NCI-H226 (cell line): ENCODE data around the gene SLC9A3.

Source experiments
- DNase-seq: peaks from one replicate; pipeline ENCODE4 v3.0.0-alpha.2; 2015

The SLC9A3 gene

DNA sequence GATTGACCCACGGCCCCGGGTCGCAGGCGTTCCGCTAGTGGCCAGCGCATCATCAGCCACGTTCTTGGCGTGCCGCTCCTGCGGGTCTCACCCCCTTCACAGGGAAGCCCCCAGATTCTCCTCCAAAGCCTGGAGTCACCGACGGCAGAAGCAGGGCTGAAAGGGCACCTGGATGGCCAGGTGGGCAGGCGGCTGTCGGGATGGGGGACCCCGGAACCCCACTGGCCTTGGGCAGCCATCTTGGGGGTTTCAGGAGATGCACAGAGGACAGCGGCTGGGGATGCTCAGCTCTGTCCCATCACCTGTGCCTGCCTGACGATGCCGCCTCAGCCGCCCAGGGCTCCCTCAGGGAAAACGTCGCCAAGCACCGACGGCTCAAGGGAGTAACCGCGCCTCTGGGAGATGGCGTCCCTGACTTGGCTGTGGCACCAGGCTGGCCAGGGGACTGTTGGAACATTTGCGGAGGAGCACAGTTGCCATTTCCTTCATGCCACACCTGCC, 14.1 kb upstream of the SLC9A3 start:
- no peak for DNase-seq

DNA sequence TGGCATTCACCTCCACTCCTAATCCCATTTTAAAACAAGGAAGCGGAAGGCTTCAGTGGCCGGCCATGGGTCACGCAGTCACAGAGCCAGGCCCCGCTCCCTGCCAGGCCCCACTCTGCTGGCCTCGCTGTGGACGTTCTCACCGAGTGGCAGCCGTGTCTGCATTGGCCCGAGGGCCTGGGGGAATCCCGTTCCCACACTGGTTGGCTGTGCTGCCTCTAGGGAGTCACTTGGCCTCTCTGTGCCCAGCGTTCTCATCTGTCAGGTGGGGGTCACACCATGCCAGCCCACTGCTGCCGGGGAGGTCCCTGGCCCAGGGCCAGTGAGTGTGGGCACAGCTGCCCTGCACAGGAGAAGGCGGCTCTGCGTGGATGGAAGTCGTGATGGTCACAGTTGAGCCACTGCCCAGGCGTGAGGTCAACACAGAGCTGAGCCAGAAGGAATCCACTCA, 13.4 kb upstream of the SLC9A3 start:
- no peak for DNase-seq

DNA sequence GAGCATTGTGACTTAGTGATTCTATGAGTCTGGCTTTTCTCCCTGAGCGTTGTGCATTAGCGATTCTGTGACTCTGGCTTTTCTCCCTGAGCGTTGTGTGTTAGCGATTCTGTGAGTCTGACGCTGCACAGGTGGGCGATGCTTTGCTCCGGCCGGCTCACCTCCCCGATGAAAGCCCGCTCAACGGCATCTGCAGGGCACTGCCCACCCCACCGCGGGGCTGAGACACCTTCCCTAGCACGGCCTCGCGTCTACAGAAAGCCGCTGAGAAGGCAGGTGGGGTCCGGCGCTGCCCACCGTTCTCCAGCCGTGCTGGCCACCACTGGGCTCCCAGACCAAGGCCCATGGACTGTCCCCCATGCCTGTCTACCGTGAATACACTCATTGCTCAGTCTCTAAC, 12.8 kb upstream of the SLC9A3 start:
- no peak for DNase-seq

DNA sequence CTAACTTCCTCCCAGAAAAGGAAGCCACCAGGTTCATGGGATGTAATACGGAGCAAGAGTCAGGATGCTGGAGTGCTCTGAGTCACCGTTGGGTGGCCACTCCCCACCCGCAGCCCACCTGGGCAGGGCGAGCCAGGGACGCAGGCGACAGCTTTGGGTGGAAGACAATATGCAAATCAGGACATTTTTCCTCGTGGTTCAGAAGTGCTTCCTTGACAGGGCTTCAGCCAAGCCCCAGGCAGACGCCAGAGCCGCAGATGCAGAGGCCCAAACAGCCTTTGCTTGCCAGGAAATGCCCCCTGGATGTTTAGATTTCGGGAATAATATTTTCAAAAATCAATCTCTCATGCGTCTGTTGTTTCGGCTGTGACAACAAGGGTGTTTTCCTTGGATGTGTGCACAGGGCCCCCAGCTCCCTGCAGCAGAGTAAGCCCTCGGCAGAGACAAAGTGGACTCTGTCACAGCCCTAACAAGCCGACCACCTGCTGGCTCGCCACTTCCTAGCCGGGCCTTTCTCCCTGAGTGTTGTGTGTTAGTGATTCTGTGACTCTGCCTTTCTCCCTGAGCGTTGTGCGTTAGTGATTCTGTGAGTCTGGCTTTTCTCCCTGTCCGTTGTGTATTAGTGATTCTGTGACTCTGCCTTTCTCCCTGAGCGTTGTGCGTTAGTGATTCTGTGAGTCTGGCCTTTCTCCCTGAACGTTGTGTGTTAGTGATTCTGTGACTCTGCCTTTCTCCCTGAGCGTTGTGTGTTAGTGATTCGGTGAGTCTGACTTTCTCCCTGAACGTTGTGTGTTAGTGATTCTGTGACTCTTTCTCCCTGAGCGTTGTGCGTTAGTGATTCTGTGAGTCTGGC, 11.8 kb upstream of the SLC9A3 start:
- DNase-seq, result no peak

DNA sequence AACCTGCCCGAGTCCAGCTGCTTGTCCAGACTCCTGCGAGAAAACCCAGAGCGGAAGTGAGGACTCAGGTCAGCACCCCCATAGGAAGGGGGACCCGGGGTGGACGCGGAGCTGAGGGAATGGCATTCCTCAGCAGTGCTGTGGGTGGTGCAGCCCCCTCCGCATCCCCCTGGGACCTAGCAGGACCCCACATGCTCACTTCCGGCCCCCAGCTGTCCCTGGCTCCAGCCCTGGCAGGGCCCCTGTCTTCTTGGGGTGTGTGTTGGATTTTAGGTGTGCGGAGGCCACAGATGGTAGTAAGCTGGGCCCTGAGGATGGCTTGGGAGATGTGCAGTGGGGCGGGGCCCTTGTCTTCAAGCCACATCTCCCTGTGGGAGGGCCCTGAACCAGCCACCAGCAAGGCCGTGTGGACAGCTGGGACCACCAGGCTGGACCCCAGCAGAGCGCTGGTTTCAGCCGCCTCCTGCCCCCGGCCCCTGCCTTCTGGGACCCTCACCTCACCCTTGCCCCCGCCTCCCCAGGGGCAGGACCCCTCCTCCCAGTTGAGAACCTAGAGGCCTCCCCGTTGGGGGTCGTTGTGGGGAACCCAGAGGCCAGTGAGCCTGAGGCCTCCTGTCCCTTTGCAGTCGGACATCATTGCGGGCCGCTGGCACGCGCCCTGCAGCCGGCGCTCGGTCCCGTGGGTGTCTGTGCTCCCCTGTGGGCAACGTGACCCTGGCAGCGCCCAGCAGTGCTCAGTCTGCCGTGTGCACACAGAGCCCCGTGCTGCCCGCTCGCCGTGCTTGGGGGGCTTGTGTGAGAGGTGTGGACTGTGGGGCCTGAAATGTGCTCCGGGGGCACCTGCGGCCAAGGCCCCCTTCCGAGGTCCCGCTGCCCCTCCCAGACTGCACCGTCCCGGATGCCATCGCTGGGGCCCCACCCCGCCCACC, 10.8 kb upstream of the SLC9A3 start:
- DNase-seq, result no peak

DNA sequence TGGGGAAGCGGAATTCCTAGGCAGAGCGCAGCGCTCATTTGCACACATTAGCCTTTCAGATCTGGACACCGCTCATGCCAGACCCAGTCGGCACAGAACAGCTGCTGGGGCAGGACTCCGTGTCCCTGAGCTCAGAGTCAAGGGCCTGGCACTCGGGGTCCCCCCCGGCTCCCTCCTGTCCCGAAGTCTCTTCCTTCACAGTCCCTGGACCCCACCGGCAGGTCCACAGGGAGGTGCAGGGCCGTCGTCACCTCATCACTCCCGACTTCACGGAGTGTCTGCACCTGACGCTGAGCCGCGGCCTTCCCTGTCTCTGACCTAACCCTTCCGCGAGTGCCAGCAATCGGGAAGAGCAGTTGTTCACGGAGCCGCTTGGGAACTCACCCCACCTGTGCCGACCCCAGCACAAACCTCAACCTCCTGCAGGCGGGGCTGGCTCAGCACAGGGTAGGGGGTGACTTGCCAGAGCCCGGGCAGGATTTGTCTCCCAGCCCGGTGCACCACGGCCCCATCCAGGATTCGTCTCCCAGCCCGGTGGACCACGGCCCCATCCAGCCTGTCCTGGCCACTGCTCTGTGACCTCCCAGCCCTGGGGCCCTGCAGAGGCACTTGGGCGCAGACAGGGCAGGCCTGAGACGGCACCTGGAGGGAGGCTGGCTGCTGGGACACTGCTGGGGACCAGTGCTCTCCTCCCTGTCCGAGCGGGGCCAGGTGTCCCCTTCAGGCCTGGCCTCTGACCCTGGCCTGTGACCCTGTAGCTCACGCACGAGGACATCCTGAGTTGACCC, 9.9 kb upstream of the SLC9A3 start:
- no peak for DNase-seq

DNA sequence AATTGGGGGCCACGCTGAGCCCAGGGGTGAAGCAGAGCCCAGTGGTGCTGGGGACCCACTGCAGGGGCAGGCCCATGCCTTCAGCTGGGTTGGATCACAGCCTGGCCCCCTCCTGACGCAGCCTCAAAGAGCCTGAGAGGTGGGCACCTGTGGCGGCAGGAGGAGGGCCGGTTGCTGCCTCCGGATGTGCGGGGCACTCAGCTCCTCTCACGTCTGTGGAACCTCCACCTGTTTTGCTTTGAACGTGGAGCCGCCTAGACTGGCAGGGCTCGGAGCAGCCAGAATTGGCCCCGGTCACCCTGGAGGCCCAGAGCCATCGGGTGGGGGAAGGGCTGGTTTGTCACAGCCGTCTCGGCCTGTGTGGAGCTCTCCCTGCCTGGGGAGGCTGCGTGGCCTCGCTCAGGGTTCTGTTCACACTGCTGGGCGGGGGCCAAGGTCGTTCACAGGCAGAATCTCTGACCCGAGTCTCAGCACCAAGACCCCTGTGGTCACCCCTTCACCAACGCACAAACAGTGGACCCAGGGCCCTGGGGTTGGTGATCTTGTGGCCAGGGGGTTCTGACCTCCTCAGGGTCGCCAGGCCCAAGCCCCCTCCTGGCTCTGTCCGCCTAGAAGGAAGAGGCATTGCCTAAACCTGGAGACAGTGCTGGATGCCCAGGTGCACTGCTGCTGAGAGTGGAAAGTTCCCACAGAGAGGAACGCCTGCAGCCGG, 9.2 kb upstream of the SLC9A3 start:
- DNase-seq, result no peak

DNA sequence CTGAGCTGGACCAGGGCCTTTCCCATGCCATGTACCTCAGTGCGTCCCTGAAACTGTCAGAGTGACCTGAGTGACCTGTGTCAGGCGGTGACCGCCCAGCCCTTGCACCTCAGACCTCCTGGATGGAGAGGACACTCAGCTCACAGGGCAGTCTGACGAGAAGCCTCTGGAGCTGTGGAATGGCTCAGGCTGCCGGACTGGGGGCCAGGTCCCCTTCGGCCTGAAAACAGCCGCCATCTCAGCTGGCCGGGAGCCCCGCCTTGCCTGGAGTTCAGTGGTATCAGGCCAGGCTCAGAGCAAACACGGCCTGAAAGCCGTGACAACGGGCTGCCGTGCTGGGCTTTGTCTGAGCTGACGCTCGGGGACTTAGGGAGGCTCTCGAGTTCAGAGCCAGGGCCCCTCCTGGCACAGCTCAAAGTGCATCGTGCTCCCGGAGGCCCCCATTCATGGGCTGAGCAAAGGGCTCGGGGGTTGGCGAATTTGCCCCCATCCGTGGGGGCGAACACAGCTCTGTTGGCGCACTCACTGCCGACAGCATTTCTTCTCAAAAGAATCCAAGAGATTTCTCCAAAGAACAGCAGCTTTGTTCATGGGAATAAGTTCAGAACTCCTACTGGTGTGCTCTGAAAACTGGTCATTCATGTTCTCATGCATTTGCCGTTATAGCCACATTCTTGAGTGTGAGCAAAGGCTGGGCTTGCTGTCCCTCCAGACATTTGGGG, 8.4 kb upstream of the SLC9A3 start:
- no peak for DNase-seq

DNA sequence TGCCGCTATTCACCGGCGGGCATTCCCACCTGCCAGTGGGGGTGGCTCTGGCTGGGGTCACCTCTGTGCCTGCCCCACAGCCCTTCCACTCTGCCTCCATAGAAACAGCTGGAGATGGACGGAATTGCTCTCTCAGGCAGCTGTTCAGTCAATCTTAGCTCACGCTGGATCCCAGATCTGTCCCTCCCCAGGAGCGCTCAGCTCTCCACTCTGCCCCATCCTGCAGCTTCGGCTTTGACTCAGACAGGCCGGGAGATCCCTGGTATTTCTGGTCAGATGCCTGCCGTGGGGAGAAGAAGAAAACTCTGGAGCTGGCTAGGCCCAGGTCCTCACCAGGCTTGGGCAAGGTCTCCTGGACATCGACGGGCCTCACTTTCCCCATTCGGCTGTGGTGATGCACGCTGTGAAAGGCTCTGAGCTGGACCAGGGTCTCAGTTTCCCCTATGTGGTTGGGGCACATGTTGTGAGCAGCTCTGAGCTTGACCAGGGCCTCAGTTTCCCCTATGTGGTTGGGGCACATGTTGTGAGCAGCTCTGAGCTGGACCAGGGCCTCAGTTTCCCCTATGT, 7.6 kb upstream of the SLC9A3 start:
- no peak for DNase-seq

DNA sequence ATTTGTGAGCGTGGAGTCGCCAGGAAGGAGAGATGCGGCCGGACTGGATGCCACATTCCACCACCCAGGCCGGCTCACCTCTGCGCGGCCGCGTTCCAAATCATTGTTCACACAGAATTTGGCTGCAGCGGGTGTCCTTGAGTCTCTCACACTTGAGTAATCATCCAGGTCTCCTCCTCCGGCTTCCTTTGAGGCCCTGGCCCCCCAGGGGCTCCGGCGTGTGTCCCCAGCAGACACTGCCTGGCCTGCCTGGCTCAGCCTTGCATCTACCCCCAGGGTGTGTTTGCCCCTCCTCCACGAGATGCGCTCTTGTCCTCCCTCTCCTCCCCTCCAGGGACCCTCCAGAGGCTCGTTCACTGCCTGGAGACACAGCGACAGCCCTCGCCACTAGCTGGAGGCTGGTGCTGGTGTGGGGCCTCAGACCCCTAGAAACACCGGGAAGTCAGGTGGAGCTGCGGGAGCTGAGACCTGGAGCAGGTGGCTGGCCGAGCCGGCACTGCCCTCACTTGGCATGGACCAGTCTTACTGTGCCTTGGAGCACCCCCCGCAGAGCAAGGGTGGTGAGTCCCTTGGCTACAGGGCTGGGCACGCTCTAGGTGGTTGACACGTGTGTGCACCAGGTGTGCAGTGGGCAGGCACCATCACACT, 7.0 kb upstream of the SLC9A3 start:
- no peak for DNase-seq

DNA sequence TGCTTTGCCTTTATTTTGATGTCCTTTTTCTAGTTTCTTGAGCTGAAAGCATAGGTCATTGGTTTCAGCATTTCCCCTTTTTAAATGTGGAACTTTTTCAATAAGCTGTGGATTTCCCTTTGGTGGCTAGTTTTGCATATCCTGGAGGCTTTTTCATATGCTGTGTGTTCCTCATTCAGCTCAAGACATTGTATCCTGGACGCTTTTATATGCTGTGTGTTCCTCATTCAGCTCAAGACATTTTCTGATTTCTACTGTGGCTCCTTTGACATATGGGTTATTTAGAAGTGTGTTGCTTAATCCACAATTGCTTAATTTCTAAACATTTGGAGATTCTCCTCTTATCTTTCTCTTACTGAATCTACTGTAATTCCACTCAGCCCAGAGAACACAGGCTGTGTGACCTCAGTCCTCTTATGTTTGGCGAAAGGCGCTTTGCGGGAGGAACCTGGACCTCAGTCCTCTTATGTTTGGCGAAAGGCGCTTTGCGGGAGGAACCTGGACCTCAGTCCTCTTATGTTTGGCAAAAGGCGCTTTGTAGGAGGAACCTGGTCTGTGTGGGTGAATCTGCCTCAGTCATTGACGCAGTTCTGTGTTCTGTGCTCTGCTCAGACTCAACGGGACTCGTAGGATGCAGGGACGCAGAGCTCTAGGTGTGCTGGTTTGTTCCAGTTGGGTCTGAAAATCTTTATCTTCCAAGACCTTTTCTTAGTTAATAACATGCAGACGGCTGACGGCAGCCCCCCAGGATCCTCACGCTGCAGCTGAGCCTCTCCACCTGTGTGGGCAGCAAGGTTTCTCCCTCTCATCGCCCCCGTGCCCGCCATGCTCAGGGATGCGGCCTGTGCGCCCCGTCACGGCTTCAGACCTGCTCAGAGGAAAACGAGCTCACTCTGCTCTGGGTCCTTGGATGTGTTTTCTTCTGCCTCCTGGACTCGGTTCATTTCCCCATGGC, 6.0 kb upstream of the SLC9A3 start:
- DNase-seq, result no peak

DNA sequence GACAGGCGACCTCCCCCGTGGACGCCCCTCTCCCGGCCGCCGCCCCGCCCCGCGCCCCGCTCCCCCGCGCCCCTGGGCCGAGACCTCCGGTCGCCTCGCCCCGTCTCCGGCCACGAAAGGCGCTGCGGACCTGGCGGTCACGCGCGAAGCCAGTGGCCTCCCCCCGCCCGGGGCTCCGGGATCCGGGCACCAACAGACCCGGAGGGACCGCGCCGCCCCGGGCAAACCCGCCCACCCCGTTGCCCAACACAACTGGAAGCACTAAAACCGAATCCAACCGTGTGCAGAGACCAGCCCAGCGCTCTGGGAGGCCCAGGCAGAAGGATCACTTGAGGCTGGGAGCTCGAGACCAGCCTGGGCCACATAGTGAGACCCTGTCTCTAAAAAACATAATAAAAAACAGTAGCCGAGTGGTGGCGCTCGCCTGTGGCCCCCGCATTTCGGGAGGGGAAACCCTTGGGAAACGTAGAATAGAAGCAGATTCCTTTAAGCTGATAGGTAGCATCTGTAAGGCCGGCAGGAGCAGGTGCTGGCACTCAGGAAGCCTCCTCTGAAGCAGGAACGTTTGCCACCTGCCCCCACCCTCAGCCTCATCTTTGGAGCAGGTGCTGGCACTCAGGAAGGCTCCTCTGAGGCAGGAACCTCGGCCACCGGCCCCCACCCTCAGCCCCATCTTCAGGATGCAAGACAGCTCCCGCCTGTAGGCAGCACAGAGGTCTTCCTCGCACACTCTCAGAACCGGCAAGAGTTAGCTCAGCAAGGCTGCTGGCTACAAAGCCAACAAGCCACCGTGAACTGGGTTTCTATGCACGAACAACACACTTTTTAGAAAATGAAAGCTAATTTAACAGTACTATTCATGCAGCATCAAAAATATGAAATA, 4.6 kb upstream of the SLC9A3 start:
- DNase-seq, result no peak

DNA sequence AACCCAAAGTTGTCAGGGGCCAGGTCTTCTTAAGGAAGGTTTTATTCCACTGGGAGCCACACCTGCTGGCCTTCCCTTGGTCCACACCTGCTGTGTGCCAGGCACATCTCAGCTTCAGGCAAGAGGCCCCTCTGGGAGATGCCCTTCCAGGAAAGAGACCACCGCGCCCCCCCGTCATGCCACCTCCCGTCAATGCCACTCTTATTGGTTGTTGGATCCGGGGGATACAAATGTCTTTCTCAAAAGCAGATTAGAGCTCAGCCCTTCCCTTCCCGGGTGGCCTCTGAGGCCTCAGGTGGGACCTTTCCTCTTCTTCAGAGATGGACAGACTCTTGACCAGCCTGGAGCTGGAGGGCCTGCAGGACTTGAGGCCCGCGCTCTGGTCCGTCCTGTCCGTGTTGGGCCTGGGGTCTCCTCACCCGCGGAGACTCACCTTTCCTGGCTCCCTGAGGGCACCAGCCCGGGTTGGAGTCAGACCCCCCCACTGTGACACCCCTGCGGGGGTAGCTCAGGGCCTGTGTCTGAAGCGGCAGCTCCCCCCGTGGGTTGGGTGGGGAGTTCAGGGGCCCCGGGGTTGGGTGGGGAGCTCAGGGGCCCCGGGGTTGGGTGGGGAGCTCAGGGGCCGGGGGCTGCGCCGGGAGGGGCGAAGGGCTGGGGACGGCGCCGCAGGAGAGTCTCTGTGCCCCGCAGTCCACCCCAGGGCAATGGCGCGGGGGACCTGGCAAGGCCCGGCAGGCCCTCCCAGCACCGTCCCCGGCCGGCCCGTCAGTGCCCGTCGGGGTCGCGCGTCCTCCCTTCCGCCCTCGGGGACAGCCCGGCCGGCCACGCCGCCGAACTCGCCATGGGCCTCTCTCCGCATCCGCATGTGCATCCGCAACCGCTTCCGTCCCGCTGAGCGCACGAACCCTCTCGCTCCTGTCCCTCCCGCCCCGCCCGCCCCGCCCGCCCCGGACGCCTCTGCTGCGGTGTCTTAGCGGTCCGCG, 3.7 kb upstream of the SLC9A3 start:
- DNase-seq, result no peak

DNA sequence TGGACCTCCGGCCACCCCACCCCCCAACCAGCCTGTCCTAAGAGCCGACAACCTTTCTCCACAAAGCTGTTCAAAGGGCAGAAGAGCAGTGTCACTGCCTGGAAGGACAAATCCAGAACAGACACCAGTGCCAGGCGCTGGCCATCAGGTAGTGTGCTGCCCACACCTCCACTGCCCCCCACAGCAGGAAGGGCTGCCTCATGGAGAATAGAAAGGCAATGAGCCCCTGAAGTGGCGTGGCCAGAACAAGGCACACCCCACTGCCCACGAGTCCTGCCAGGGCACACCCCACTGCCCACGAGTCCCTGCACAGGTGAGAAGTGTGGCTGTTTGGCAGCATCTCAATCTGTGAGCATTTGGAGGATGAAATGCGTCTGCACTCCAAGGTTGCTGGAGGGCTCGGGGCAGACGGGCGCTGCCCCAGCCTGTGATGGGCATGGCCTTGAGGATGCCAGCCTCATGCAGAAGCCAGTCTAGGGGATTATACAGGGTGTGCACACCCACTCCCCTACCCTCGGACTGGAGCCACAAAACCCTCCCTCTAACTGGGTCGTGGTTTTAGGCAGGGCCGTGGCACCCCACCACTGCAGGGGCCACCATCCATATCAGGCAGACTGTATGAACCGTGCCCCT, 2.3 kb upstream of the SLC9A3 start:
- DNase-seq, result no peak

DNA sequence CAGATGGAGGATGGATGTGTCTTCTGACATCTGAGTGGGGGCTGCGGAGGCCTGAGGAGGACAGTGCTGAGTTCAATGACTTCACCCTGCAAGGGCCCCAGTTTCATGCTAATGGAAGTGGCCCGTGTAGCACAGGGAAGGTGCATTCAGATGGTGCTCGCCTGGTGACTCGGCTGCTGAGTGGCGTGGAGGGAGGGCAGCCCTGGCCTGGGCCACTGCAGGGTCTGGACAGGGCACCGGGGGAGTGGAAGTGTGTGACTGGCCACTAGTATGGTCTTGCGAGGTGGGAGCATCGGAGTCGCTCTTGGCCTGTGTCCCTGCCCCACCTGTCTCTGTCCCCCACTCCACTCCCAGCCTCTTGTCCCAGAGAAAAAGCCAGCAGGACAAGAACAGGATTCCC, 1.7 kb upstream of the SLC9A3 start:
- no peak for DNase-seq

DNA sequence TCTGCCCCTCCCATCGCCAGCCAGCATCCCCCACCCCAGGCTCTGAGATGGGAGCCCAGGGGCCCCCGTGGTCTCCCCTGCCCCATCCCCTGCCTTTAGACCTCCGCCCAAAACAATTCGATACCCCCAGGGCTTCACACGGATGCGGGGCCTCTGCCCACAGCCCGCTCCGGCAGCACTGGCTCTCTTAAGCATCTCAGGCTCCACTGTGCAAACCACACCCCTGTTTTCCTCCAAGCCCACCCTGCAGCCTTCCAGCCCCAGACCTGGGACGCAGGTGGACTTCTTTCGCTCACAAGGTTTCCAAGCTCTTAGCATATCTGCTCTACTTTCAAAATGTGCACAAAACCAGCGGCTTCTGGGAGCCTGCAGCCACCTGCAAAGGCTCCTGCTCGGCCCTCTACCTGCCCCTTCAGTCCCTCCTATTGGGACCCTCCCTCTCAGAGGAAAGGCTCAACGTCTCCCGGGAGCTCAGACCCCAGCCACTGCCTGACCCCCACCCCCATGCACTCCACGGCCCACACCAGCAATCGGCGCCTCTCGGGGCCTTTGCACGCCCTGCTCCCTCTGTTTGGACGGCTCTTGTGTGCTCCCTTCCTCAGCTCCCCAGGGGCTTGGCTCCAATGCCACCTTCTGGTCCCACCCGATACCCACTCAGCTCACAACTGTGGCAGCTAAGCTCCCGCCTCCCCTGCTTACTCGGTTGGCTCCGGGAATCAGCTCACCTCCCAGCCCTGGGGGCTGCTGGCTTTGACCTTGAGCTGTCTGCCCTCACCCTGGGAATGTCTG, 918 bp upstream of the SLC9A3 start:
- no peak for DNase-seq
